LNCaP clone FGC (cell line): ENCODE results near the gene URAD.
"Not testable (repeated sequence)": the region's sequence is repeated elsewhere in the genome, so short reads cannot be mapped to it uniquely, and the experiment has no call there.

Source experiments
- DNase-seq: peaks from one replicate; pipeline ENCODE4 v3.0.0-alpha.2; 2011; ENCODE audit warnings: low read depth
- H3K4me3 ChIP-seq: 2 replicates; pipeline ENCODE4 v1.5.1; 2011; ENCODE audit warnings: mild to moderate bottlenecking, low read depth, low read length, control low read depth
- CTCF ChIP-seq: IDR thresholded peaks from 2 replicates; pipeline ENCODE4 v1.5.1; 2012; ENCODE audit warnings: mild to moderate bottlenecking; ENCODE audit not compliant: control insufficient read depth, insufficient read depth; ENCODE audit errors: extremely low read depth

The URAD gene

GRCh38 chr13:27966641-27967202, 21.8 kb downstream of the URAD start:
- no peak overlapping the region; the same call in 1 of the 2 replicates for H3K4me3 ChIP-seq
- DNase-seq: no peak
- TF ChIP-seq CTCF: no peak

GRCh38 chr13:27965740-27966640, 22.5 kb downstream of the URAD start:
- peak; percentile 93 for DNase-seq
- H3K4me3 ChIP-seq: peak overlapping the region; percentile 11; the same call in 1 of the 2 replicates
- no peak for TF ChIP-seq CTCF

- H3K4me3 ChIP-seq: peak overlapping the region; percentile 3; the same call in 1 of the 2 replicates
- TF ChIP-seq CTCF: no peak
- DNase-seq: no peak
These were observed 23.2 kb downstream of the URAD start for GRCh38 chr13:27965343-27965739.

- H3K4me3 ChIP-seq: no peak overlapping the region
- TF ChIP-seq CTCF: no peak
- DNase-seq: no peak
These were observed 23.7 kb downstream of the URAD start for GRCh38 chr13:27964741-27965323.

- H3K4me3 ChIP-seq, DNase-seq: not testable (repeated sequence)
These were observed 24.3 kb downstream of the URAD start for GRCh38 chr13:27964206-27964605.

GRCh38 chr13:27963491-27963890, 25.0 kb downstream of the URAD start:
- no peak for TF ChIP-seq CTCF
- DNase-seq: no peak
- H3K4me3 ChIP-seq: no peak overlapping the region

GRCh38 chr13:27962982-27963381, 25.5 kb downstream of the URAD start:
- no peak overlapping the region for H3K4me3 ChIP-seq
- DNase-seq: no peak
- no peak for TF ChIP-seq CTCF
